ENCODE results near the gene POLR1G. TPM values are rescaled to one million over a fixed set of nuclear protein-coding genes. Genes with fewer than 3 reads are reported as not detected.

Gene POLR1G
- total RNA-seq, 2 experiments from 2014 or later, result 10.8 to 16.3 TPM

- Histone ChIP-seq H3K36me3 (ENCODE audit: insufficient read depth, low read length) (peaks cover 29% of the 10 kb centered on the region), H2AFZ (ENCODE audit: low read length) (no peak overlapping the region), H3K27ac (ENCODE audit: low read depth, low read length, poor library complexity, severe bottlenecking) (no peak overlapping the region), H3K4me3 (ENCODE audit: low read depth, low read length, poor library complexity, severe bottlenecking) (no peak overlapping the region), H3K4me2 (ENCODE audit: low read length) (no peak overlapping the region), H3K9me3 (ENCODE audit: low read length) (no peaks in the 10 kb centered on the region), H3K4me1 (ENCODE audit: insufficient read depth, low read length, poor library complexity, severe bottlenecking) (no peaks in the 10 kb centered on the region), H3K79me2 (ENCODE audit: insufficient read depth, low read depth, low read length) (no peaks in the 10 kb centered on the region), H3K9me2 (ENCODE audit: insufficient read depth, low read length) (no peaks in the 10 kb centered on the region), H4K20me1 (ENCODE audit: insufficient read depth, low read length) (no peaks in the 10 kb centered on the region)
- intact Hi-C loops (cut with micrococcal nuclease; ENCODE audit: unreplicated experiment), result no loop called here
- ChIA-PET POLR2A (no interaction called here), CTCF (ENCODE audit: unreplicated experiment) (no interaction called here)
- BruUV-seq (replicated peaks), result no TSS peak
- TF ChIP-seq, protein P1, sequence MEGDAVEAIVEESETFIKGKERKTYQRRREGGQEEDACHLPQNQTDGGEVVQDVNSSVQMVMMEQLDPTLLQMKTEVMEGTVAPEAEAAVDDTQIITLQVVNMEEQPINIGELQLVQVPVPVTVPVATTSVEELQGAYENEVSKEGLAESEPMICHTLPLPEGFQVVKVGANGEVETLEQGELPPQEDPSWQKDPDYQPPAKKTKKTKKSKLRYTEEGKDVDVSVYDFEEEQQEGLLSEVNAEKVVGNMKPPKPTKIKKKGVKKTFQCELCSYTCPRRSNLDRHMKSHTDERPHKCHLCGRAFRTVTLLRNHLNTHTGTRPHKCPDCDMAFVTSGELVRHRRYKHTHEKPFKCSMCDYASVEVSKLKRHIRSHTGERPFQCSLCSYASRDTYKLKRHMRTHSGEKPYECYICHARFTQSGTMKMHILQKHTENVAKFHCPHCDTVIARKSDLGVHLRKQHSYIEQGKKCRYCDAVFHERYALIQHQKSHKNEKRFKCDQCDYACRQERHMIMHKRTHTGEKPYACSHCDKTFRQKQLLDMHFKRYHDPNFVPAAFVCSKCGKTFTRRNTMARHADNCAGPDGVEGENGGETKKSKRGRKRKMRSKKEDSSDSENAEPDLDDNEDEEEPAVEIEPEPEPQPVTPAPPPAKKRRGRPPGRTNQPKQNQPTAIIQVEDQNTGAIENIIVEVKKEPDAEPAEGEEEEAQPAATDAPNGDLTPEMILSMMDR (conservative IDR thresholded peaks at IDR 0.05; ENCODE audit: low read length), result no peak
- no peak for TF ChIP-seq EZH2phosphoT487 (IDR thresholded peaks at IDR 0.05; ENCODE audit: borderline replicate concordance, low read depth, low read length)
- DNase-seq (ENCODE audit: low spot score), result no peak
Measured at GRCh38 chr19:45357445-45357783, 49.0 kb upstream of the POLR1G start.

DNA sequence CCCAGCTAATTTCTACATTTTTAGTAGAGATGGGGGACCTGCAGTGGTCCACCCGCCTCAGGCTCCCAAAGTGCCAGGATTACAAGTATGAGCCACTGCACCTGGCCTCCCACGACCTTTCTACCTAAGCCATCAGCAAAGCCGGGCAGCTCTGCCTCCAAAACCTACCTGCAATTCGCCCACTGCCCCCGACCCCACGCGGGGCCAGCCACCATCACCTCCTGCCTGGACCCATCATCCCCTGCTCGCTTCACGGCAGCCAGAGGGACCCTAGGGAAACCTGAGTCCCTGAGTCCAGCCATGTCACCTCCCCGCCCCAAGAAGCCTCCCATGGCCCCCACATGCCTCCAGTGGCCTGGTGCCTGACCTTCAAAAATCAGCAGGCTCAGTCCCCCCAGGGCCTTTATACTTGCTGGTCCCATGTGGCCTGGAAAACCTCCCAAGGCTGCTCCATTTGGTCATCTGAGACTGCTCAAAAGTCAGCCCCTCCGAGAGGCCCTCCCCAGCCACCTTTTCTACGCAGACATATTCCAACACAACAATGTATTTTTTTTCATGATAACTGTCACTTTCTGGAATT lies 48.1 kb upstream of the POLR1G start:
- H3K36me3 ChIP-seq (ENCODE audit: insufficient read depth, low read length), result peaks cover 29% of the 10 kb centered on the region
- CTCF ChIA-PET (ENCODE audit: unreplicated experiment), result no interaction called here
- no peaks in the 10 kb centered on the region for H3K9me3 ChIP-seq (ENCODE audit: low read length)
- H3K4me1 ChIP-seq (ENCODE audit: insufficient read depth, low read length, poor library complexity, severe bottlenecking), result no peaks in the 10 kb centered on the region
- H2AFZ ChIP-seq (ENCODE audit: low read length), result no peak overlapping the region
- H3K9me2 ChIP-seq (ENCODE audit: insufficient read depth, low read length), result no peaks in the 10 kb centered on the region
- POLR2A ChIA-PET, result no interaction called here
- H3K4me3 ChIP-seq (ENCODE audit: low read depth, low read length, poor library complexity, severe bottlenecking), result no peak overlapping the region
- no peak for TF ChIP-seq EZH2phosphoT487 (IDR thresholded peaks at IDR 0.05; ENCODE audit: borderline replicate concordance, low read depth, low read length)
- TF ChIP-seq, protein P1 (conservative IDR thresholded peaks at IDR 0.05; ENCODE audit: low read length), result no peak
- no peak overlapping the region for H3K4me2 ChIP-seq (ENCODE audit: low read length)
- H3K79me2 ChIP-seq (ENCODE audit: insufficient read depth, low read depth, low read length), result no peaks in the 10 kb centered on the region
- intact Hi-C loops (cut with micrococcal nuclease; ENCODE audit: unreplicated experiment), result no loop called here
- BruUV-seq (replicated peaks), result no TSS peak
- DNase-seq (ENCODE audit: low spot score), result no peak
- no peaks in the 10 kb centered on the region for H4K20me1 ChIP-seq (ENCODE audit: insufficient read depth, low read length)
- H3K27ac ChIP-seq (ENCODE audit: low read depth, low read length, poor library complexity, severe bottlenecking), result no peak overlapping the region

DNA sequence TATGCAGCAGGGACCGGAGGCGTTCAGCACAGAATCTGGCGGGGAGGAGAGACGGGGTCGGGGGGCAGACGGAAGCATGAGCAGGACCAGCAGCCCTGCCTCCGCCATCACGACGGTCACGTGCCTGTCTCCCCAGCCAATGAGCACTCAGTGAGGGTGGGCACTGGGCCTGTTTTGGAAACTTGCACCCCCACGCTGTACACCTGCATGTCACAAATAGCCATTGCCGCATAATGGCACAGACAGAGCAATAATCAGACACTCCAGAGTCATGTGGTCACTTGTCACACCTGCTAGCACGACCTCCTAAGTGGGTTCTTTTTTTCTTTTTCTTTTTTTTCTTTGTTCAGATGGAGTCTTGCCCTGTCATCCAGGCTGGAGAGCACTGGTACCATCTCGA lies 44.8 kb upstream of the POLR1G start:
- no peak overlapping the region for H2AFZ ChIP-seq (ENCODE audit: low read length)
- CTCF ChIA-PET (ENCODE audit: unreplicated experiment), result no interaction called here
- DNase-seq (ENCODE audit: low spot score), result peak; percentile 42
- intact Hi-C loops (cut with micrococcal nuclease; ENCODE audit: unreplicated experiment), result no loop called here
- no peaks in the 10 kb centered on the region for H4K20me1 ChIP-seq (ENCODE audit: insufficient read depth, low read length)
- TF ChIP-seq, protein P1 (conservative IDR thresholded peaks at IDR 0.05; ENCODE audit: low read length), result no peak
- no peak for TF ChIP-seq EZH2phosphoT487 (IDR thresholded peaks at IDR 0.05; ENCODE audit: borderline replicate concordance, low read depth, low read length)
- POLR2A ChIA-PET, result no interaction called here
- no peak overlapping the region for H3K27ac ChIP-seq (ENCODE audit: low read depth, low read length, poor library complexity, severe bottlenecking)
- BruUV-seq (replicated peaks), result no TSS peak
- H3K4me2 ChIP-seq (ENCODE audit: low read length), result no peak overlapping the region
- H3K9me2 ChIP-seq (ENCODE audit: insufficient read depth, low read length), result no peaks in the 10 kb centered on the region
- H3K79me2 ChIP-seq (ENCODE audit: insufficient read depth, low read depth, low read length), result no peaks in the 10 kb centered on the region
- H3K4me3 ChIP-seq (ENCODE audit: low read depth, low read length, poor library complexity, severe bottlenecking), result no peak overlapping the region
- peaks cover 18% of the 10 kb centered on the region; the same call in 1 of the 2 replicates for H3K36me3 ChIP-seq (ENCODE audit: insufficient read depth, low read length)
- no peaks in the 10 kb centered on the region for H3K9me3 ChIP-seq (ENCODE audit: low read length)
- H3K4me1 ChIP-seq (ENCODE audit: insufficient read depth, low read length, poor library complexity, severe bottlenecking), result no peaks in the 10 kb centered on the region

All from OCI-LY7 (cell line).